ENCODE results near the gene APOA4. TPM values are rescaled to one million over a fixed set of nuclear protein-coding genes. Genes with fewer than 3 reads are reported as not detected.
"Not testable (repeated sequence)": the region's sequence is repeated elsewhere in the genome, so short reads cannot be mapped to it uniquely, and the experiment has no call there.

APOA4 gene
- total and polyA plus RNA-seq, 2 experiments from 2014 or later, result not detected

DNA sequence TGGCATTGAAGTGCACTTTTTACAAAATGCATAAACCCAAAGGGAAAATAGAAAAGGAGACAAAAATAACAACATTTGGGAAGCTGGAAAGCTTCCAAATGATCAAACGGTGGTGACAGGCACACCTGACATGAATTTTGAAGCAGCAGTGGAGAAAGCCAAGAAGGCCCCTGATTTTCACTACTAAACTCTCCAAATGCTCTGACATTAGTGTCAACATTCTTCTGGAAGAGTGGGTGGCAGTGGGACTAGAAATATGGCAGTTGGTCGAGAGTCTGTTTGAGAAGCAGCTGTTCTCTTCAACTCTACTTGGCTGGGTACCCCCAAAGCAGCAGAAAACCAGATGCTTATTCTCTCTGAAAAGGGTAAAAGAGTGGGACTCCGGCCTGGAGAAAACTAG lies 19.1 kb downstream of the APOA4 start:
- no peaks in the 10 kb centered on the region for H3K9me2 ChIP-seq (ENCODE audit: insufficient read depth)
- no peaks in the 10 kb centered on the region for H3K27me3 Mint-ChIP-seq (ENCODE audit: insufficient read depth, low read depth, poor library complexity)

DNA sequence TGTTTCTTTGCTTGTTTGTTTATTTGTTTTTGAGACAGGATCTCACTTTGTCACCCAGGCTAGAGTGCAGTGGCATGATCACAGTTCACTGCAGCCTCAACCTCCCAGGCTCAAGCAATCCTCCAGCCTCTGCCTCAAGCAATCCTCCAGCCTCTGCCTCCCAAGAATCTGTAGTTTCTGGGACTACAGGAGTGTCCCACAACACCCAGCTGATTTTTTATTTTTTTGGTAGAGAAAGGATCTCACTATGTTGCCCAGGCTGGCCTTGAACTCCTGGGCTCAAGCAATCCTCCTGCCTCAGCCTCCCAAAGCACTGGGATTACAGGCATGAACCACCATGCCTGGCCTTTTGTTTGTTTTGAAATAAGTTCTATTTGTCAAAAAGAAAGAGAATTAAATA lies 21.4 kb downstream of the APOA4 start:
- not testable (repeated sequence) for H3K27me3 ChIP-seq (ENCODE audit: insufficient read depth); H4K20me1 ChIP-seq (replicated peaks; ENCODE audit: insufficient read depth); H3K27ac Mint-ChIP-seq; H3K27ac ChIP-seq (ENCODE audit: low read depth); ATAC-seq; H3K36me3 ChIP-seq (ENCODE audit: insufficient read depth); H3K27me3 Mint-ChIP-seq (ENCODE audit: insufficient read depth, low read depth, poor library complexity); H3K4me1 ChIP-seq (ENCODE audit: insufficient read depth); H3K4me1 Mint-ChIP-seq; DNase-seq (ENCODE audit: low spot score); H2AFZ ChIP-seq; H3F3A ChIP-seq (replicated peaks; ENCODE audit: low read depth); H3K4me3 Mint-ChIP-seq; H3K4me2 ChIP-seq; H3K9me2 ChIP-seq (ENCODE audit: insufficient read depth); H3K36me3 Mint-ChIP-seq (ENCODE audit: low read depth); H3K79me2 ChIP-seq (replicated peaks; ENCODE audit: insufficient read depth); H3K4me3 ChIP-seq; H3K9me3 Mint-ChIP-seq

More for the DNA sequence above, 19.1 kb downstream of the APOA4 start:
- Histone ChIP-seq H3K27ac (ENCODE audit: low read depth) (no peak overlapping the region), H3K4me3 (no peak overlapping the region), H3K4me2 (no peak overlapping the region), H3K4me1 (ENCODE audit: insufficient read depth) (no peaks in the 10 kb centered on the region), H3F3A (replicated peaks; ENCODE audit: low read depth) (no peaks in the 10 kb centered on the region), H4K20me1 (replicated peaks; ENCODE audit: insufficient read depth) (no peaks in the 10 kb centered on the region), H3K36me3 (ENCODE audit: insufficient read depth) (no peaks in the 10 kb centered on the region), H3K79me2 (replicated peaks; ENCODE audit: insufficient read depth) (no peaks in the 10 kb centered on the region), H3K27me3 (ENCODE audit: insufficient read depth) (no peaks in the 10 kb centered on the region), H2AFZ (no peak overlapping the region)
- Mint-ChIP-seq H3K36me3 (ENCODE audit: low read depth) (no peaks in the 10 kb centered on the region), H3K27ac (no peak overlapping the region), H3K4me1 (no peaks in the 10 kb centered on the region; the same call in 2 of the 3 replicates), H3K9me3 (no peaks in the 10 kb centered on the region), H3K4me3 (no peak overlapping the region)
- no peak for ATAC-seq
- no peak for DNase-seq (ENCODE audit: low spot score)
- TF ChIP-seq EZH2phosphoT487 (IDR thresholded peaks at IDR 0.05; ENCODE audit: unreplicated experiment) (no peak), STAT1 (IDR thresholded peaks at IDR 0.05; ENCODE audit: unreplicated experiment) (no peak), ZNF114 (CRISPR knock-in tag; IDR thresholded peaks at IDR 0.05) (no peak)
- TF ChIP-seq, protein P1, sequence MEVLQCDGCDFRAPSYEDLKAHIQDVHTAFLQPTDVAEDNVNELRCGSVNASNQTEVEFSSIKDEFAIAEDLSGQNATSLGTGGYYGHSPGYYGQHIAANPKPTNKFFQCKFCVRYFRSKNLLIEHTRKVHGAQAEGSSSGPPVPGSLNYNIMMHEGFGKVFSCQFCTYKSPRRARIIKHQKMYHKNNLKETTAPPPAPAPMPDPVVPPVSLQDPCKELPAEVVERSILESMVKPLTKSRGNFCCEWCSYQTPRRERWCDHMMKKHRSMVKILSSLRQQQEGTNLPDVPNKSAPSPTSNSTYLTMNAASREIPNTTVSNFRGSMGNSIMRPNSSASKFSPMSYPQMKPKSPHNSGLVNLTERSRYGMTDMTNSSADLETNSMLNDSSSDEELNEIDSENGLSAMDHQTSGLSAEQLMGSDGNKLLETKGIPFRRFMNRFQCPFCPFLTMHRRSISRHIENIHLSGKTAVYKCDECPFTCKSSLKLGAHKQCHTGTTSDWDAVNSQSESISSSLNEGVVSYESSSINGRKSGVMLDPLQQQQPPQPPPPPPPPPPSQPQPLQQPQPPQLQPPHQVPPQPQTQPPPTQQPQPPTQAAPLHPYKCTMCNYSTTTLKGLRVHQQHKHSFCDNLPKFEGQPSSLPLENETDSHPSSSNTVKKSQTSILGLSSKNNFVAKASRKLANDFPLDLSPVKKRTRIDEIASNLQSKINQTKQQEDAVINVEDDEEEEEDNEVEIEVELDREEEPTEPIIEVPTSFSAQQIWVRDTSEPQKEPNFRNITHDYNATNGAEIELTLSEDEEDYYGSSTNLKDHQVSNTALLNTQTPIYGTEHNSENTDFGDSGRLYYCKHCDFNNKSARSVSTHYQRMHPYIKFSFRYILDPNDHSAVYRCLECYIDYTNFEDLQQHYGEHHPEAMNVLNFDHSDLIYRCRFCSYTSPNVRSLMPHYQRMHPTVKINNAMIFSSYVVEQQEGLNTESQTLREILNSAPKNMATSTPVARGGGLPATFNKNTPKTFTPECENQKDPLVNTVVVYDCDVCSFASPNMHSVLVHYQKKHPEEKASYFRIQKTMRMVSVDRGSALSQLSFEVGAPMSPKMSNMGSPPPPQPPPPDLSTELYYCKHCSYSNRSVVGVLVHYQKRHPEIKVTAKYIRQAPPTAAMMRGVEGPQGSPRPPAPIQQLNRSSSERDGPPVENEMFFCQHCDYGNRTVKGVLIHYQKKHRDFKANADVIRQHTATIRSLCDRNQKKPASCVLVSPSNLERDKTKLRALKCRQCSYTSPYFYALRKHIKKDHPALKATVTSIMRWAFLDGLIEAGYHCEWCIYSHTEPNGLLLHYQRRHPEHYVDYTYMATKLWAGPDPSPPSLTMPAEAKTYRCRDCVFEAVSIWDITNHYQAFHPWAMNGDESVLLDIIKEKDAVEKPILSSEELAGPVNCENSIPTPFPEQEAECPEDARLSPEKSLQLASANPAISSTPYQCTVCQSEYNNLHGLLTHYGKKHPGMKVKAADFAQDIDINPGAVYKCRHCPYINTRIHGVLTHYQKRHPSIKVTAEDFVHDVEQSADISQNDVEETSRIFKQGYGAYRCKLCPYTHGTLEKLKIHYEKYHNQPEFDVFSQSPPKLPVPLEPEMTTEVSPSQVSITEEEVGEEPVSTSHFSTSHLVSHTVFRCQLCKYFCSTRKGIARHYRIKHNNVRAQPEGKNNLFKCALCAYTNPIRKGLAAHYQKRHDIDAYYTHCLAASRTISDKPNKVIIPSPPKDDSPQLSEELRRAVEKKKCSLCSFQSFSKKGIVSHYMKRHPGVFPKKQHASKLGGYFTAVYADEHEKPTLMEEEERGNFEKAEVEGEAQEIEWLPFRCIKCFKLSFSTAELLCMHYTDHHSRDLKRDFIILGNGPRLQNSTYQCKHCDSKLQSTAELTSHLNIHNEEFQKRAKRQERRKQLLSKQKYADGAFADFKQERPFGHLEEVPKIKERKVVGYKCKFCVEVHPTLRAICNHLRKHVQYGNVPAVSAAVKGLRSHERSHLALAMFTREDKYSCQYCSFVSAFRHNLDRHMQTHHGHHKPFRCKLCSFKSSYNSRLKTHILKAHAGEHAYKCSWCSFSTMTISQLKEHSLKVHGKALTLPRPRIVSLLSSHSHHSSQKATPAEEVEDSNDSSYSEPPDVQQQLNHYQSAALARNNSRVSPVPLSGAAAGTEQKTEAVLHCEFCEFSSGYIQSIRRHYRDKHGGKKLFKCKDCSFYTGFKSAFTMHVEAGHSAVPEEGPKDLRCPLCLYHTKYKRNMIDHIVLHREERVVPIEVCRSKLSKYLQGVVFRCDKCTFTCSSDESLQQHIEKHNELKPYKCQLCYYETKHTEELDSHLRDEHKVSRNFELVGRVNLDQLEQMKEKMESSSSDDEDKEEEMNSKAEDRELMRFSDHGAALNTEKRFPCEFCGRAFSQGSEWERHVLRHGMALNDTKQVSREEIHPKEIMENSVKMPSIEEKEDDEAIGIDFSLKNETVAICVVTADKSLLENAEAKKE (CRISPR knock-in tag; IDR thresholded peaks at IDR 0.05), result no peak
